Activated CD8-positive, alpha-beta memory T cell treated with anti-CD3 and anti-CD28 coated beads, Interleukin-2, amount 50 U/mL, for 24 hours (primary cell): ENCODE results near the gene PLSCR3.

Experiments
- DNase-seq: peaks from one replicate; pipeline ENCODE4 v3.0.0-alpha.2; 2020; ENCODE audit errors: extremely low read depth

The PLSCR3 gene

DNA sequence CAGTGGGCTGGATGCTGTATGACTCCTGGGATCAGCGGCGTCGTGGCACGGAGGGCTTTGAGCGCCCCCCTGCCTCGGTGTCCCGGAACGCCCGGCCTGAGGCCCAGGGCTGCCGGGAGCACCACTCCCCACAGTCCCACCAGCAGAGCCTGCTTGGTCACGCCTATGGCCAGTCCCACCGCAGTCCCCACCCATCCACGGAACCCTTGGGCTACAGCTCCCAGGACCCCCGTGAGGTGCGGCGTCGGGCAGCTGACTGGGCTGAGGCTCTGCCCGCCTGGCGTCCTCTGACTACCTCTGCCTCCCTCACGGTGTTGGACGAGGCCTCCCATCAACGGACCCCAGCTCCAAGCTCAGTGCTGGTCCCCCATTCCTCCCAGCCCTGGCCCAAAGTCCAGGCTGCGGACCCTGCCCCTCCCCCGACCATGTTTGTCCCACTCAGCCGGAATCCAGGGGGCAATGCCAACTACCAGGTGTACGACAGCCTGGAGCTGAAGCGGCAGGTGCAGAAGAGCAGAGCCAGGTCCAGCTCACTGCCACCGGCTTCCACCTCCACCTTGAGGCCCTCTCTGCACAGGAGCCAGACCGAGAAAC is 32.7 kb upstream of the PLSCR3 start:
- no peak for DNase-seq

DNA sequence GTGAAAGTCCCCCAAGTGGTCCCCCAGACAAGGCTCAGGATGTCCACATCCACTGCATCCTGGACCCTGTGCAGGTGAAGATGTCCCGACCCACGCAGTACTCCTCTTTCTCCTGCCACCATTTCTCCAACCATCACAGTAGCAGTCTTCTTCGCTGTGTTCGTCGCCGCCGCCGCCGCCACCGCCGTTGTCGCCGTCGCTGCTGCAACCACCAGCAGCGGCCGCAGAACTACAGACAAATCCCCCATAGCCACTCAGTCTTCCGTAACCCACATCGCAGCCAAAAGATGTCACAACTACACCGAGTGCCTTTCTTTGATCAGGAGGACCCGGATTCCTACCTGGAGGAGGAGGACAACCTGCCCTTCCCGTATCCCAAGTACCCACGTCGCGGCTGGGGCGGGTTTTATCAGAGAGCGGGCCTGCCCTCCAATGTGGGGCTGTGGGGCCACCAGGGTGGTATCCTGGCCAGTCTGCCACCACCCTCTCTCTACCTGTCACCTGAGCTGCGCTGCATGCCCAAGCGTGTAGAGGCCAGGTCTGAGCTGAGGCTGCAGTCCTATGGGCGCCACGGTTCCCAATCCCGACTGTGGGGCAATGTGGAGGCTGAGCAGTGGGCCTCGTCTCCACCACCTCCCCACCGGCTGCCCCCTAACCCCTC is 32.0 kb upstream of the PLSCR3 start:
- DNase-seq, result no peak

DNA sequence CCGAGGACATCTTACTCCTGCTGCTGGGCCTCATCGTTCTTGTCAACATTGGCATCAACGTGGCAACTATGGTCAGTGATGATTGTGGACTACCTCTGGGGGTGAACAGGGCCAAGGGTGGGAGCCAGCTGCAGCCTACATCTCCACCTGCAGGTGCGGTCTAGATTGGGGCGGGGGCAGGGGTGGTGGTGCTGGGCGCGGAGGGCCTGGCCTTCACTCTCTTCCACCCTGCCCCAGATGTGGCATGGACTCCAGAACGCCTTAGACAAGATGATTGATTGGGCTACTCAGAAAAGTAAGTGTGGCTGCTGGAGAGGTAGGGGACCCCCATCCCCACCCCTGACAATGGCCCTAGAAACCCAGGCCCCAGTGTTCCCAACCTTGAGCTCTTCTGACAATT is 31.4 kb upstream of the PLSCR3 start:
- no peak for DNase-seq

DNA sequence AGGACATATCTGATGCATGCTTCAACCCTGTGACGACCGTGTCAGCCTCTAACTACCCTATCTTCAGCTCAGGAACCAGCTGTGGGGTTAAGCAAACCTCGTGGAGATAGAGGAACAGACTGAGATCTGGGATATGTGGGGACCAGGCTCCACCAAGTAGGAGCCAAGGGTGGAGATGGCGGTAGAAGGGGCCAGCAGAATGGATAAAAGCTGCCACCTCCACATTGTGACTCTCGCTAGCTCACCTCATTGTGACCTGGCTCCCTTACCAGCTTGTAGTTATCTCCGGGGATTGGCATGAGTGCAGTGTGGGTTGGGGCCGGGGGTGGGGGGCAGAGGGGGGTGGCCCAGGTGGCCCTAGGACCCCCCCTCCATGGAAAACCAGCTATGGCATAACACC is 31.0 kb upstream of the PLSCR3 start, which contains the start of gene SPEM2:
Gene SPEM2 (plus strand): TSS at position 301 of the 400 bp plus-strand sequence. CDS start 73 bp downstream, at position 374.
- no peak for DNase-seq

GRCh38 chr17:7423679-7424078 is 29.4 kb upstream of the PLSCR3 start:
- DNase-seq, result no peak

DNA sequence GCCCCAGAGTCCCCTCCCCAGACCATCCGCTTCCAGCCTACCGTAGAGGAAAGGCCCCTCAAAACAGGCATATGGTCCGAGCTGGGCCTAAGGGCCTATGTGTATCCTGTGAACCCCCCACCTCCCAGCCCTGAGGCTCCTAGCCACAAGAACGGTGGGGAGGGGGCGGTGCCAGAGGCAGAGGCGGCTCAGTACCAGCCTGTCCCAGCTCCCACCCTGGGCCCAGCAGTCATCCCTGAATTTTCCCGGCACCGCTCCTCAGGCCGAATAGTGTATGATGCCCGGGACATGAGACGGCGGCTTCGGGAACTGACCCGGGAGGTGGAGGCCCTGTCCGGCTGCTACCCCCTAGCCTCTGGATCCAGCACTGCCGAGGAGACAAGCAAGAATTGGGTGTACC is 26.9 kb upstream of the PLSCR3 start:
- no peak for DNase-seq

- no peak for DNase-seq
Measured at GRCh38 chr17:7419819-7420610, 25.7 kb upstream of the PLSCR3 start, which contains the start of gene SPEM1. TSS of gene SPEM1 (plus strand) at chr17:7420324. CDS start at chr17:7420385, 61 bp downstream.

GRCh38 chr17:7418472-7419152 is 24.3 kb upstream of the PLSCR3 start:
- DNase-seq, result no peak

DNA sequence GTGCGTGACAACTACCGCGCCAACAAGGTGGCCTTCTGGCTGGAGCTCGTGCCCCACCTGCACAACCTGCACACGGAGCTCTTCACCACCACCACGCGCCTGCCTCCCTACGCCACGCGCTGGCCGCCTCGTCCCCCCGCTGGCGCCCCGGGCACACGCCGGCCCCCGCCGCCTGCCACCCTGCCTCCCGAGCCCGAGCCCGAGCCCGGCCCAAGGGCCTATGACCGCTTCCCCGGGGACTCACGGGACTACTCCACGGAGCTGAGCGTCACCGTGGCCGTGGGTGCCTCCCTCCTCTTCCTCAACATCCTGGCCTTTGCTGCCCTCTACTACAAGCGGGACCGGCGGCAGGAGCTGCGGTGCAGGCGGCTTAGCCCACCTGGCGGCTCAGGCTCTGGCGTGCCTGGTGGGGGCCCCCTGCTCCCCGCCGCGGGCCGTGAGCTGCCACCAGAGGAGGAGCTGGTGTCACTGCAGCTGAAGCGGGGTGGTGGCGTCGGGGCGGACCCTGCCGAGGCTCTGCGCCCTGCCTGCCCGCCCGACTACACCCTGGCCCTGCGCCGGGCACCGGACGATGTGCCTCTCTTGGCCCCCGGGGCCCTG is 22.8 kb upstream of the PLSCR3 start:
- no peak for DNase-seq

- DNase-seq, result no peak
Measured at GRCh38 chr17:7416323-7416722, 22.0 kb upstream of the PLSCR3 start.

DNA sequence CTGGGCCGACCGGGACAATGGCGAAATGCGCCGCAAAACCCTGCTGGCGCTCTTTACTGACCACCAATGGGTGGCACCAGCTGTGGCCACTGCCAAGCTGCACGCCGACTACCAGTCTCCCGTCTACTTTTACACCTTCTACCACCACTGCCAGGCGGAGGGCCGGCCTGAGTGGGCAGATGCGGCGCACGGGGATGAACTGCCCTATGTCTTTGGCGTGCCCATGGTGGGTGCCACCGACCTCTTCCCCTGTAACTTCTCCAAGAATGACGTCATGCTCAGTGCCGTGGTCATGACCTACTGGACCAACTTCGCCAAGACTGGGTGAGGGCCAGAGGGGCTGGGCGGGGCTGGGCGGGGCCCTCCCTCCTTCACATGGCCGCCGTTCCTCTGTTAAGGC is 21.5 kb upstream of the PLSCR3 start:
- DNase-seq, result no peak

- DNase-seq, result no peak
Measured at GRCh38 chr17:7414837-7415236, 20.5 kb upstream of the PLSCR3 start.

GRCh38 chr17:7413346-7413985 is 19.1 kb upstream of the PLSCR3 start:
- no peak for DNase-seq

GRCh38 chr17:7411427-7411750 is 17.1 kb upstream of the PLSCR3 start:
- DNase-seq, result no peak

- DNase-seq, result no peak
Measured at GRCh38 chr17:7410634-7411426, 16.5 kb upstream of the PLSCR3 start.

GRCh38 chr17:7409716-7410115 is 15.4 kb upstream of the PLSCR3 start:
- no peak for DNase-seq

DNA sequence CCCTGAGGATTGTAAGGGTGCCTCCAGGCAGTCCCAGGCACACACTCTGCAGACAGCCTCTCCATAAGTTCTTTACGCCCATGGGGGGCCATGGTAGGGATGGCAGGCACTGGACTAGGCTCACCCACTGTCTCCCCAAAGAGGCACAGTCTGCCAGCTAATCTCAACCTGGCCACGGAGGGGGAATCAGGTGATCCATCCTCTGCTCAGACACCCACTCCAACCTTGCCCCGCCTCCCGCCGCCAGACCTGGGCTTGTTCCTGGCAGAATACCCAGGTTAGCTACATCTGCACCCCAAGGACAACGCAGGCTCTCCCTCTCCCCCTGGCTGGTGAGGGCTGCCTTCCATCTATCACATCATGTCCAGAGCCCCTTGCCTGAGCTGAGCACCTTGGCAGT is 14.5 kb upstream of the PLSCR3 start:
- DNase-seq, result no peak

DNA sequence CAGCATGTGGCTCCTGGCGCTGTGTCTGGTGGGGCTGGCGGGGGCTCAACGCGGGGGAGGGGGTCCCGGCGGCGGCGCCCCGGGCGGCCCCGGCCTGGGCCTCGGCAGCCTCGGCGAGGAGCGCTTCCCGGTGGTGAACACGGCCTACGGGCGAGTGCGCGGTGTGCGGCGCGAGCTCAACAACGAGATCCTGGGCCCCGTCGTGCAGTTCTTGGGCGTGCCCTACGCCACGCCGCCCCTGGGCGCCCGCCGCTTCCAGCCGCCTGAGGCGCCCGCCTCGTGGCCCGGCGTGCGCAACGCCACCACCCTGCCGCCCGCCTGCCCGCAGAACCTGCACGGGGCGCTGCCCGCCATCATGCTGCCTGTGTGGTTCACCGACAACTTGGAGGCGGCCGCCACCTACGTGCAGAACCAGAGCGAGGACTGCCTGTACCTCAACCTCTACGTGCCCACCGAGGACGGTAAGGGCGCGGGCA is 14.0 kb upstream of the PLSCR3 start:
- DNase-seq, result no peak

- DNase-seq, result no peak
Measured at GRCh38 chr17:7407485-7408251, 13.3 kb upstream of the PLSCR3 start, which contains the start of gene NLGN2. TSS of gene NLGN2 (plus strand) at chr17:7407845. CDS start at chr17:7408256, 411 bp downstream.

GRCh38 chr17:7407082-7407481 is 12.8 kb upstream of the PLSCR3 start:
- no peak for DNase-seq
